WI38 (cell line): ENCODE measurements around the gene TWIST2.

Source experiments
- H3K4me3 ChIP-seq: 2 replicates; pipeline ENCODE4 v1.5.1; 2011; ENCODE audit warnings: low read depth, mild to moderate bottlenecking, control low read depth, low read length
- CTCF ChIP-seq: IDR thresholded peaks from 2 replicates; pipeline ENCODE4 v1.5.1; 2012; ENCODE audit warnings: low read depth, mild to moderate bottlenecking, control low read depth, low read length

TWIST2 gene

GRCh38 chr2:238883421-238883901 lies 35.6 kb downstream of the TWIST2 start:
- no peak for TF ChIP-seq CTCF

DNA sequence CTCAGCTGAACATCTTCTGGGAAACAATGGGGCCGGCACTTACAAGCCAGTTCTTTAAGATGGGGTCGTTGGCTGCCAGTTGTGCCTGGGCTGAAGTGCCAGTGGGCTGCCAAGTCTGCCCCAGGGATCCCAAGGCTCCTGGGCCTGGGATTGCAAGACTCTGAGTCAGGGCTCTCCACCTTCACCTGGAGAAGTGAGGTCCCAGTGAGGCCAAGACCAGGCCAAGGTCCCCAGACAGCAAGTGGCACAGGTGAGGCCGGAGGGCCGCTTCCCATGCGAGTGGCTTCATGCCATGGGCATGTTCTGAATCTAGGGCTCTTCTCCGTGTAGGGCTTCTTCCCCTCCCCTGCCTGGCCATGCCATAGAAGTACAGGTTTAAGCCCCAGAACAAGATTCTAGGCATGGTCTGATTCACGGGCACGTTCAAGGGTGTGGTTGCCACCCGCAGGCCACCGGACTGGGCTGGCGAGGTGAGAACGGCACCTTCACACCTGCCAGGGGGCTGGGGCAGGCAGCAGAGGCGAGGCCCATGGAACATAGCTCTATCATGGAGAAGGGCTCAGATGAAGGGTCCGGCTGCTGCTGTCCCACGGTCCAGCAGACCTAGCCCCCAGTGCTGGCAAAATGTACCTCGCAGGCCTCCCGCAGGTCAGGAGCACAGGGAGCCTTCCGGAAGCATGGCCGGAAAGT lies 36.4 kb downstream of the TWIST2 start:
- no peak for TF ChIP-seq CTCF
- no peak overlapping the region for H3K4me3 ChIP-seq

More at GRCh38 chr2:238883421-238883901, 35.6 kb downstream of the TWIST2 start:
- no peak overlapping the region for H3K4me3 ChIP-seq

GRCh38 chr2:238884812-238885408 lies 37.0 kb downstream of the TWIST2 start:
- H3K4me3 ChIP-seq = no peak overlapping the region
- TF ChIP-seq CTCF = no peak

DNA sequence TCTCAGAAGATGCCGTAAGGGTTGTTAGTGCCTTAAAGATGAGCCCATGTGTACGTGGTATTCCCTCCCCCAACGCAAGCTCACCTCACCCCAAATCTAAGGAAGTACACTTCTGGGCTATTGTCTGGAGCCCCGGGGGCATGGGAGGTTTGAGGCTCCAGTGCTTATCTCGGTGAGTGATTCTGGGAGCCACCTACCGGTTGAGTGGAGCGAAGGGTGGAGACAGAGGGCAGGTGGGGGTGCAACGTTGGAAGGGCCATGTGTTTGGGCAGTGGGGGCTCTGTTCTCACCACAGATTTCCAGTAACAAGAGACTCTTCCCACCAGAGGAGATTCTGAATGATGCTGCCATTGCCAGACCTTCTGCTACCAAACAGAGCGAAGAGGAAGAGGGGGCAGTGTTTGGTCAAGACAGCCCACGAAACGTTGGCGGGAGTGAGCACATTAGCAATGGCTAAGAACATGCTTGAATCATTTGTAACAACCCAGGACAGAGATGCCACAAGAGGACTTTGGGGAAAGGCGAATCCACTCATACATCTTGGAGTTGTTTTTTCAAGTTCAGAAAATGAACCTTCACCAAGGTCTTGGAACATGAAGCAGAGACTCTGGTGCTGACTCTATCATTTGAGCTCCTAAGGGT lies 38.7 kb downstream of the TWIST2 start:
- no peak for TF ChIP-seq CTCF

DNA sequence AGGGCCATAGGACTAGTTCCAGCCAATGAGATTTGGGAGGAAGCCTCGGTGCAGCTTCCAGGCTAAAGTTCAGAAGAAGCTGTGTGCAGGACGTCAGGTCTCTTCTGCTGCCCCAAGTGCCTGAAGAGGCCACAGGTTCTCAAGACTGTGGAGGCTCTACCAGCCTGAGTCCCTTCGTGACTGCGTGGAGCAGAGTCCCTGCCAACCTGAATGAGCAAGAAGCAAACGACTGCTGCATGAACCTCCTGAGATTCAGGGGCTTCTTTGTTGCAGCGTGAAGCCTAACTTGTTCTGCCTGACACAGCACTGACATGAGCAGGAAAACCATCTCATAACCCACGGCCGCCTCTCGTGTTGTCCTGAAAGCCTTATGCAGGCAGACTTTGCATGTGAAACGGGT lies 39.7 kb downstream of the TWIST2 start:
- no peak overlapping the region for H3K4me3 ChIP-seq
- no peak for TF ChIP-seq CTCF

More for the DNA sequence above, 38.7 kb downstream of the TWIST2 start:
- no peak overlapping the region for H3K4me3 ChIP-seq

DNA sequence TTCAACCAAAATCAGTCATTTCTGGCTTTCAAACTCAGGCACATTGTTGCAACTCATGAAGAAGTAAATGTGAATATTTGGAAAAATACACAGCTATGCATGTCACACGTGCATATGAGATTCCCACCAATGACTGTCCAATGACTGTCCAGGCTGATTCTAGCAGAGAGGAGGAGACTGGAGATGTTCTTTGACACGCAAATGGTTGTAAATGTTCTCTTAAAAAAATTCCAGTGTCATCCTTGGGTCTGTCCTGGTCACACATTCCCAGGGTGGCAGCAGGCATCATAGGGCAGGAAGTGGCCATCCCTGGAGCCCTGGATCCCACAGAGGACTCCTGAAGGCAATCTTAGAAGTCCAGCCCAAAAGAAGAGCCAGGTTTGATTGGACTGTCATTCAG lies 40.9 kb downstream of the TWIST2 start:
- TF ChIP-seq CTCF = no peak
- no peak overlapping the region for H3K4me3 ChIP-seq

- H3K4me3 ChIP-seq = no peak overlapping the region
- no peak for TF ChIP-seq CTCF
Measured at GRCh38 chr2:238890131-238890530, 42.2 kb downstream of the TWIST2 start.
